ENCODE data around the gene SPG11. TPM values are rescaled to one million over a fixed set of nuclear protein-coding genes. Genes with fewer than 3 reads are reported as not detected.
A peak's percentile ranks its signal among the peaks of the same experiment; 100 is the strongest.
"Not testable (repeated sequence)": the region's sequence is repeated elsewhere in the genome, so short reads cannot be mapped to it uniquely, and the experiment has no call there.

SPG11 gene
- total and polyA plus RNA-seq, 5 donors from 2014 or later, result 21.6 to 71.5 (median 26.8) TPM

- ATAC-seq (ENCODE audit: low read depth in 2 of 2) (peak; percentile 94), DNase-seq (peak; percentile 92 to 97 (median 95))
- Histone ChIP-seq H3K27ac (ENCODE audit: insufficient read depth, low read length, poor library complexity, severe bottlenecking) (peak within 1 kb of the TSS; percentile 97), H3K9me3 (ENCODE audit: control insufficient read depth in 2 of 2, low read length in 2 of 2) (no peaks in the 10 kb centered on the region), H3K4me3 (ENCODE audit: low read depth, low read length) (peak within 1 kb of the TSS; percentile 96), H3K4me1 (ENCODE audit: control insufficient read depth, insufficient read depth, low read length, poor library complexity, severe bottlenecking) (peaks cover 50% of the 10 kb centered on the region), H3K27me3 (ENCODE audit: control insufficient read depth, insufficient read depth, low read length) (no peaks in the 10 kb centered on the region), H3K36me3 (ENCODE audit: control insufficient read depth, insufficient read depth, low read length) (peaks cover 22% of the 10 kb centered on the region)
- peaks cover 20 to 72% (median 49%) of the 10 kb centered on the region in 4 donors for H3K4me1 Mint-ChIP-seq
- H3K4me3 Mint-ChIP-seq, result peak within 1 kb of the TSS; percentile 87 to 97 (median 90)
- no peaks in the 10 kb centered on the region for H3K9me3 Mint-ChIP-seq
- H3K36me3 Mint-ChIP-seq, result peaks cover 21% of the 10 kb centered on the region
- no peaks in the 10 kb centered on the region for H3K27me3 Mint-ChIP-seq
- peak within 1 kb of the TSS; percentile 90 to 97 (median 97) for H3K27ac Mint-ChIP-seq
Measured at GRCh38 chr15:44536962-44537734, 126.3 kb downstream of the SPG11 start, which contains the start of gene EIF3J. Gene EIF3J, plus strand, starts transcription at chr15:44537147. Its CDS starts 48 bp downstream, at chr15:44537195.

GRCh38 chr15:44536302-44536961, 127.0 kb downstream of the SPG11 start:
- H3K9me3 ChIP-seq (ENCODE audit: control insufficient read depth in 2 of 2, low read length in 2 of 2), result no peaks in the 10 kb centered on the region
- H3K36me3 ChIP-seq (ENCODE audit: control insufficient read depth, insufficient read depth, low read length), result peaks cover 15% of the 10 kb centered on the region
- DNase-seq (no peak), ATAC-seq (ENCODE audit: low read depth in 2 of 2) (peak; percentile 49 to 62)
- H3K4me1 Mint-ChIP-seq, result peaks cover 16 to 65% (median 42%) of the 10 kb centered on the region in 4 donors
- H3K27ac Mint-ChIP-seq, result peak overlapping the region; percentile 90 to 97 (median 94)
- peak overlapping the region; percentile 87 to 97 (median 90) for H3K4me3 Mint-ChIP-seq
- H3K27me3 ChIP-seq (ENCODE audit: control insufficient read depth, insufficient read depth, low read length), result no peaks in the 10 kb centered on the region
- peaks cover 43% of the 10 kb centered on the region for H3K4me1 ChIP-seq (ENCODE audit: control insufficient read depth, insufficient read depth, low read length, poor library complexity, severe bottlenecking)
- peak overlapping the region; percentile 88 for H3K4me3 ChIP-seq (ENCODE audit: low read depth, low read length)
- peaks cover 15% of the 10 kb centered on the region for H3K36me3 Mint-ChIP-seq
- H3K9me3 Mint-ChIP-seq, result no peaks in the 10 kb centered on the region
- peak overlapping the region; percentile 86 for H3K27ac ChIP-seq (ENCODE audit: insufficient read depth, low read length, poor library complexity, severe bottlenecking)
- H3K27me3 Mint-ChIP-seq, result no peaks in the 10 kb centered on the region

GRCh38 chr15:44535523-44536301, 127.8 kb downstream of the SPG11 start:
- H3K4me1 Mint-ChIP-seq, result peaks cover 18 to 60% (median 39%) of the 10 kb centered on the region in 4 donors

GRCh38 chr15:44535092-44535491, 128.4 kb downstream of the SPG11 start:
- no peak overlapping the region for H3K4me3 ChIP-seq (ENCODE audit: low read depth, low read length)
- Mint-ChIP-seq H3K36me3 (peaks cover 13% of the 10 kb centered on the region), H3K4me1 (peaks cover 20 to 59% (median 36%) of the 10 kb centered on the region in 4 donors), H3K9me3 (no peaks in the 10 kb centered on the region), H3K27me3 (no peaks in the 10 kb centered on the region), H3K4me3 (peak overlapping the region; percentile 87 to 97 (median 90)), H3K27ac (peak overlapping the region; percentile 59 to 90 (median 61))
- no peaks in the 10 kb centered on the region for H3K27me3 ChIP-seq (ENCODE audit: control insufficient read depth, insufficient read depth, low read length)
- no peaks in the 10 kb centered on the region for H3K9me3 ChIP-seq (ENCODE audit: control insufficient read depth in 2 of 2, low read length in 2 of 2)
- DNase-seq, result no peak
- peaks cover 32% of the 10 kb centered on the region for H3K4me1 ChIP-seq (ENCODE audit: control insufficient read depth, insufficient read depth, low read length, poor library complexity, severe bottlenecking)
- H3K27ac ChIP-seq (ENCODE audit: insufficient read depth, low read length, poor library complexity, severe bottlenecking), result no peak overlapping the region
- peaks cover 5% of the 10 kb centered on the region for H3K36me3 ChIP-seq (ENCODE audit: control insufficient read depth, insufficient read depth, low read length)
- ATAC-seq (ENCODE audit: low read depth in 2 of 2), result no peak

More at GRCh38 chr15:44535523-44536301, 127.8 kb downstream of the SPG11 start:
- no peaks in the 10 kb centered on the region for H3K27me3 Mint-ChIP-seq
- peak overlapping the region; percentile 90 to 97 (median 94) for H3K27ac Mint-ChIP-seq
- peaks cover 8% of the 10 kb centered on the region for H3K36me3 ChIP-seq (ENCODE audit: control insufficient read depth, insufficient read depth, low read length)
- no peaks in the 10 kb centered on the region for H3K9me3 Mint-ChIP-seq
- peak overlapping the region; percentile 88 for H3K4me3 ChIP-seq (ENCODE audit: low read depth, low read length)
- H3K9me3 ChIP-seq (ENCODE audit: control insufficient read depth in 2 of 2, low read length in 2 of 2), result no peaks in the 10 kb centered on the region
- no peaks in the 10 kb centered on the region for H3K27me3 ChIP-seq (ENCODE audit: control insufficient read depth, insufficient read depth, low read length)
- H3K4me1 ChIP-seq (ENCODE audit: control insufficient read depth, insufficient read depth, low read length, poor library complexity, severe bottlenecking), result peaks cover 36% of the 10 kb centered on the region
- peak overlapping the region; percentile 86 for H3K27ac ChIP-seq (ENCODE audit: insufficient read depth, low read length, poor library complexity, severe bottlenecking)
- ATAC-seq (ENCODE audit: low read depth in 2 of 2) (no peak), DNase-seq (peak; percentile 13 to 57 (median 21))
- peaks cover 11% of the 10 kb centered on the region for H3K36me3 Mint-ChIP-seq
- H3K4me3 Mint-ChIP-seq, result peak overlapping the region; percentile 87 to 97 (median 90)

GRCh38 chr15:44532689-44533088, 130.8 kb downstream of the SPG11 start:
- H3K9me3 Mint-ChIP-seq, result no peaks in the 10 kb centered on the region
- DNase-seq, result no peak
- Histone ChIP-seq H3K36me3 (ENCODE audit: control insufficient read depth, insufficient read depth, low read length) (peaks cover 2% of the 10 kb centered on the region), H3K27me3 (ENCODE audit: control insufficient read depth, insufficient read depth, low read length) (no peaks in the 10 kb centered on the region), H3K27ac (ENCODE audit: insufficient read depth, low read length, poor library complexity, severe bottlenecking) (no peak overlapping the region), H3K9me3 (ENCODE audit: control insufficient read depth in 2 of 2, low read length in 2 of 2) (no peaks in the 10 kb centered on the region), H3K4me1 (ENCODE audit: control insufficient read depth, insufficient read depth, low read length, poor library complexity, severe bottlenecking) (peaks cover 18% of the 10 kb centered on the region), H3K4me3 (ENCODE audit: low read depth, low read length) (no peak overlapping the region)
- H3K4me3 Mint-ChIP-seq, result peak overlapping the region in 2 of 4 donors; percentile 80 to 85
- H3K36me3 Mint-ChIP-seq, result peaks cover 9% of the 10 kb centered on the region
- H3K4me1 Mint-ChIP-seq, result peaks cover 16 to 42% (median 29%) of the 10 kb centered on the region in 4 donors
- ATAC-seq (ENCODE audit: low read depth in 2 of 2), result no peak
- H3K27ac Mint-ChIP-seq, result peak overlapping the region in 2 of 3 donors; percentile 51 to 78
- no peaks in the 10 kb centered on the region for H3K27me3 Mint-ChIP-seq

GRCh38 chr15:44532275-44532674, 131.2 kb downstream of the SPG11 start:
- not testable (repeated sequence) for H3K27me3 Mint-ChIP-seq; H3K9me3 ChIP-seq (ENCODE audit: control insufficient read depth in 2 of 2, low read length in 2 of 2); ATAC-seq (ENCODE audit: low read depth in 2 of 2); H3K4me3 ChIP-seq (ENCODE audit: low read depth, low read length); H3K27ac ChIP-seq (ENCODE audit: insufficient read depth, low read length, poor library complexity, severe bottlenecking); H3K36me3 Mint-ChIP-seq; DNase-seq; H3K27me3 ChIP-seq (ENCODE audit: control insufficient read depth, insufficient read depth, low read length); H3K9me3 Mint-ChIP-seq; H3K36me3 ChIP-seq (ENCODE audit: control insufficient read depth, insufficient read depth, low read length)
- peaks cover 14% of the 10 kb centered on the region for H3K4me1 ChIP-seq (ENCODE audit: control insufficient read depth, insufficient read depth, low read length, poor library complexity, severe bottlenecking)
- Mint-ChIP-seq H3K4me3 (peak overlapping the region in 1 of 4 donors; percentile 16), H3K4me1 (peaks cover 16 to 42% (median 31%) of the 10 kb centered on the region in 4 donors), H3K27ac (peak overlapping the region in 1 of 3 donors; percentile 85)

- Mint-ChIP-seq H3K4me1 (peaks cover 12 to 37% (median 28%) of the 10 kb centered on the region in 4 donors), H3K36me3 (peaks cover 4% of the 10 kb centered on the region), H3K27me3 (no peaks in the 10 kb centered on the region), H3K27ac (peak overlapping the region in 2 of 3 donors; percentile 55 to 83), H3K4me3 (peak overlapping the region in 1 of 4 donors; percentile 46), H3K9me3 (no peaks in the 10 kb centered on the region)
- H3K9me3 ChIP-seq (ENCODE audit: control insufficient read depth in 2 of 2, low read length in 2 of 2), result no peaks in the 10 kb centered on the region
- DNase-seq, result no peak
- H3K36me3 ChIP-seq (ENCODE audit: control insufficient read depth, insufficient read depth, low read length), result peaks cover 20% of the 10 kb centered on the region
- H3K27me3 ChIP-seq (ENCODE audit: control insufficient read depth, insufficient read depth, low read length), result no peaks in the 10 kb centered on the region
- H3K27ac ChIP-seq (ENCODE audit: insufficient read depth, low read length, poor library complexity, severe bottlenecking), result no peak overlapping the region
- H3K4me3 ChIP-seq (ENCODE audit: low read depth, low read length), result no peak overlapping the region
- no peak for ATAC-seq (ENCODE audit: low read depth in 2 of 2)
- H3K4me1 ChIP-seq (ENCODE audit: control insufficient read depth, insufficient read depth, low read length, poor library complexity, severe bottlenecking), result peaks cover 6% of the 10 kb centered on the region
Measured at GRCh38 chr15:44530653-44531052, 132.8 kb downstream of the SPG11 start.
